HG02588 (cell line): Measurements from ENCODE around the gene SLC27A2.
A peak's percentile ranks its signal among the peaks of the same experiment; 100 is the strongest.

Experiments
- ATAC-seq: cut with Tn5 transposase; IDR thresholded peaks from one replicate; pipeline ENCODE4 v1.9.1; 2021; ENCODE audit warnings: mild to moderate bottlenecking, moderate library complexity; ENCODE audit not compliant: unreplicated experiment

The SLC27A2 gene

GRCh38 chr15:50233192-50233736 is 51.3 kb downstream of the SLC27A2 start:
- no peak for ATAC-seq

GRCh38 chr15:50234764-50235163 is 52.8 kb downstream of the SLC27A2 start:
- ATAC-seq, result no peak

- ATAC-seq, result no peak
These were observed 53.8 kb downstream of the SLC27A2 start for GRCh38 chr15:50235794-50236193.

GRCh38 chr15:50236433-50236832 is 54.4 kb downstream of the SLC27A2 start:
- no peak for ATAC-seq

GRCh38 chr15:50238255-50238654 is 56.3 kb downstream of the SLC27A2 start:
- ATAC-seq, result no peak

GRCh38 chr15:50241684-50242450 is 59.9 kb downstream of the SLC27A2 start:
- no peak for ATAC-seq

- ATAC-seq, result no peak
These were observed 62.2 kb downstream of the SLC27A2 start for GRCh38 chr15:50244153-50244552.

GRCh38 chr15:50244959-50245624 is 63.1 kb downstream of the SLC27A2 start:
- no peak for ATAC-seq

- ATAC-seq, result no peak
These were observed 64.6 kb downstream of the SLC27A2 start for GRCh38 chr15:50246631-50247030.

- ATAC-seq, result peak; percentile 99
These were observed 66.0 kb downstream of the SLC27A2 start for GRCh38 chr15:50247819-50248655.

GRCh38 chr15:50248994-50249582 is 67.1 kb downstream of the SLC27A2 start:
- no peak for ATAC-seq

GRCh38 chr15:50249704-50250103 is 67.7 kb downstream of the SLC27A2 start:
- ATAC-seq, result no peak

GRCh38 chr15:50250760-50251394 is 68.9 kb downstream of the SLC27A2 start:
- no peak for ATAC-seq

GRCh38 chr15:50251638-50252182 is 69.7 kb downstream of the SLC27A2 start:
- no peak for ATAC-seq

GRCh38 chr15:50252556-50252955 is 70.6 kb downstream of the SLC27A2 start:
- ATAC-seq, result no peak

GRCh38 chr15:50256188-50257041 is 74.4 kb downstream of the SLC27A2 start:
- ATAC-seq, result no peak

- ATAC-seq, result no peak
These were observed 75.3 kb downstream of the SLC27A2 start for GRCh38 chr15:50257332-50257731.

GRCh38 chr15:50257924-50258323 is 75.9 kb downstream of the SLC27A2 start:
- ATAC-seq, result no peak

- ATAC-seq, result no peak
These were observed 77.3 kb downstream of the SLC27A2 start for GRCh38 chr15:50259276-50259675.
